Fibroblast of pulmonary artery (primary cell): ENCODE results near the gene MPIG6B.
A peak's percentile ranks its signal among the peaks of the same experiment; 100 is the strongest.

Source experiments
- DNase-seq: peaks from one replicate; pipeline ENCODE4 v3.0.0-alpha.2; 2010; ENCODE audit warnings: low read depth
- H3K4me3 ChIP-seq: replicated peaks from 2 replicates; pipeline ENCODE4 v1.5.1; 2011; ENCODE audit warnings: low read depth, mild to moderate bottlenecking, control low read depth, low read length, moderate library complexity
- TF ChIP-seq, protein P1 (sequence below): IDR thresholded peaks from 2 replicates; pipeline ENCODE4 v1.5.1; 2011; ENCODE audit warnings: mild to moderate bottlenecking, control low read depth, low read length, inconsistent platforms; ENCODE audit errors: missing control alignments

Gene MPIG6B

DNA sequence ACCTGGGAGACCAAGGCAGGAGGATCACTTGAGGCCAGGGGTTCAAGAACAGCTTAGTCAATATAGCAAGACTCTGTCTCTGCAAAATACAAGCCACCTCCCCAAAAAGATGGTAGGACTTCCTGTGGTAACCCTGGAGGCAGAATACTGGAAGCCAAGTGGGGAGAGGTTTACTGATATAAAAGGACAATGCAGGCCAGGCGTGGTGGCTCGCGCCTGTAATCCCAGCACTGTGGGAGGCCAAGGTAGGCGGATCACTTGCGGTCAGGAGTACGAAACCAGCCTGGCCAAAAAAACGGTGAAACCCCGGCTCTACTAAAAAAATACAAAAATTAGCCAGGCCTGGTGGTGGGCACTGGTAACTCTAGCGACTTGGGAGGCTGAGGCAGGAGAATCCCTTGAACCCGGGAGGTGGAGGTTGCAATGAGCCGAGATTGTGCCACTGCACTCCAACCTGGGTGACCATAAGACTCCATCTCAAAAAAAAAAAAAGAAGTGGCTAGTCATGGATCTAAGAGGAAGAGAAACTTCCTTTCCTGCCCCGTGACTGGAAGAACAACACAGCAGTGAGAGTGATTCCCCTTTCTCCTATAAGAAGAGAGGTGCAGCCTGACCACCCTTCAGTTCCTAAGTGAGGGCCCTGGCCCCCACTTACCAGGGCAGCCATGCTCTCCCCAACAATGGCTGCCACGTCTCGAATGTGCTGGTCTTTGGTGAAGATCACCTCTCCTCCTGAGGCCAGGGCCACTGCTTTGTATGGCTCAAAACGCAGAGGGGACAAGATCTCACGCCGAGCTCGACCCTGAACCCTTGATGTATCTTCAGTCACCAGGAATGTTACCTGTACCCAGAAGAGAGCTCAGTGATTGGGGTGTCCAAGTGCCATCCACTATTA, 45.4 kb downstream of the MPIG6B start:
- TF ChIP-seq, protein P1, sequence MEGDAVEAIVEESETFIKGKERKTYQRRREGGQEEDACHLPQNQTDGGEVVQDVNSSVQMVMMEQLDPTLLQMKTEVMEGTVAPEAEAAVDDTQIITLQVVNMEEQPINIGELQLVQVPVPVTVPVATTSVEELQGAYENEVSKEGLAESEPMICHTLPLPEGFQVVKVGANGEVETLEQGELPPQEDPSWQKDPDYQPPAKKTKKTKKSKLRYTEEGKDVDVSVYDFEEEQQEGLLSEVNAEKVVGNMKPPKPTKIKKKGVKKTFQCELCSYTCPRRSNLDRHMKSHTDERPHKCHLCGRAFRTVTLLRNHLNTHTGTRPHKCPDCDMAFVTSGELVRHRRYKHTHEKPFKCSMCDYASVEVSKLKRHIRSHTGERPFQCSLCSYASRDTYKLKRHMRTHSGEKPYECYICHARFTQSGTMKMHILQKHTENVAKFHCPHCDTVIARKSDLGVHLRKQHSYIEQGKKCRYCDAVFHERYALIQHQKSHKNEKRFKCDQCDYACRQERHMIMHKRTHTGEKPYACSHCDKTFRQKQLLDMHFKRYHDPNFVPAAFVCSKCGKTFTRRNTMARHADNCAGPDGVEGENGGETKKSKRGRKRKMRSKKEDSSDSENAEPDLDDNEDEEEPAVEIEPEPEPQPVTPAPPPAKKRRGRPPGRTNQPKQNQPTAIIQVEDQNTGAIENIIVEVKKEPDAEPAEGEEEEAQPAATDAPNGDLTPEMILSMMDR, result no peak
- H3K4me3 ChIP-seq, result no peak overlapping the region
- no peak for DNase-seq

DNA sequence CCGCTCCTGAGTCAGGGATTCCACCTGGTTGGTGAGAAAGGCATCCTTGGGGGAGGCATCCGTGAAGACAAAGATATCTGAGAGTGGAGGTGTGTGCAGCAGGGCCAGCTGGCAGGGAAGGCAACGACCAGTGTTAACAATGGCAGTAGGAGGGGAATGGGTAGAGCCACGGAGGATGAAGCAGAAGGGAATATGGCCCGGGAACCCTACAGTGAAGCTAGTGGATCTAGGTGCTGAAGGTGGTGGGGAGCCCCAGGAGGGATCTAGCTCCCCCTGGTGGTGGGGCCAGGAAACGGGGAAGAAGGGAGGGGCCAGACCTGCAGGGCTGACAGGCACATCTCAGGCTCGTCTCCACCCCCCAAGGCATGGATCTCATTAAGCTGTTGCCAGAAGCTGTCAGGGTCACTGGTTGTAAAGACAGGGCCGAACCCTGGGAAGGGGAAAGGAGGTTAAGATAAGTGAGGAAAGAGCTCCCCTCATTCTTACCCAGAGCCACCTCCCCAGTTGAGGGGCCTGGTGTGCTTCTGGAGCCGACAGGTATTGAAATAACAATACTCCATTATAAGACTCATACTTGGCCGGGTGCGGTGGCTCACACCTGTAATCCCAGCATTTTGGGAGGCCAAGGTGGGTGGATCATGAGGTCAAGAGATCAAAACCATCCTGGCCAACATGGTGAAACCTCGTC, 46.7 kb downstream of the MPIG6B start:
- TF ChIP-seq, protein P1, result peak; percentile 81
- DNase-seq, result peak; percentile 64
- H3K4me3 ChIP-seq, result no peak overlapping the region

DNA sequence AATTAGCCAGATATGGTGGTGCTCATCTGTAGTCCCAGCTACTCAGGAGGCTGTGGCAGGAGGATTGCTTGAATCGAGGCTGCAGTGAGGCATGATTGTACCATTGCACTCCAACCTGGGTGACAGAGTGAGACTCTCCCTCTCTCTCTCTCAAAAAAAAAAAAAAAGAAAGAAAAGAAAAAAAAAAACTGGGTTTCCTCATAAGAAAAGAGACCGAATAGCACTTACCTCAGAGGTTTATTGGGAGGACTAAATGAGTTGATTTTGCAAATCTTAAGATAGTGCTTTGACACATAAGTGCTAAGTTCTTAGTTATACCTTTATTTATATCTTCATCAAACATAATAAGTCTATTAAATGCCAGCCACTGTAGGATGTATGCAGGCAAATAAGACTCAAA, 47.7 kb downstream of the MPIG6B start:
- no peak overlapping the region for H3K4me3 ChIP-seq
- TF ChIP-seq, protein P1, result no peak
- DNase-seq, result no peak

DNA sequence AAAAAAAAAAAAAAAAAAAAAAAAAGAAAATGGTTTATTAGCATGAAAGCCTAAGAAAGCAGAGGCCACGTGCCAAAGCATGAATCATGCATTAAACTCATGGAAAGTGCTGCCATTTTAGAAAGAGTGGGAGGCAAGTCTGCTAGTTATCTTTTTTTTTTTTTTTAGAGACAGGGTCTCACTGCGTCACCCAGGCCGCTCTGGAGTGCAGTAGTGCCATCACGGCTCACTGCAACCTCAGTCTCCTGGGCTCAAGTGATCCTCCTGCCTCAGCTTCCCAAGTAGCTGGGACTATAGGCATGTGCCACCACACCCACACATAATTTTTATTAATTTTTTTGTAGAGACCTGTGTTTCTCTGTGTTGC, 48.8 kb downstream of the MPIG6B start:
- peak; percentile 45 for DNase-seq
- H3K4me3 ChIP-seq, result no peak overlapping the region
- TF ChIP-seq, protein P1, result no peak

DNA sequence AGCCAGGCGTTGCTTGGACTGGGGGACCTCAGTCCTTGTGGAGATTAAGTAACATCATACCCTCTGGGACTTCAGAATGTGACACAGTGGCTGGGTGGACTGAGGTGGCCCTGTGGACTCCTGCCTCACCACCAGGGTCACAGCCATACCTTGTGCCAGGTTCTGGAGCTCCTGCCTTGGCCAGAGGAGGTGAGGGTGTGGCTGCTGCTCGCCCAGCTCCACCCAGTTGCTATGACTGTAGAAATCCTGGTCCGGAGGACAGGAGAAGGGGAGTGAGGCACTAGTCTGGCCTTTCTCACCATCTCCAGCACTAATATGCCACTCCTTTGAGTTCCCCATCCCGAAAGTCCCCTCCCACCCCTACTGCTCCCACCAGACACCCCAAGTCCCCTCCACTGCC, 52.0 kb downstream of the MPIG6B start:
- TF ChIP-seq, protein P1, result no peak
- H3K4me3 ChIP-seq, result no peak overlapping the region
- no peak for DNase-seq

DNA sequence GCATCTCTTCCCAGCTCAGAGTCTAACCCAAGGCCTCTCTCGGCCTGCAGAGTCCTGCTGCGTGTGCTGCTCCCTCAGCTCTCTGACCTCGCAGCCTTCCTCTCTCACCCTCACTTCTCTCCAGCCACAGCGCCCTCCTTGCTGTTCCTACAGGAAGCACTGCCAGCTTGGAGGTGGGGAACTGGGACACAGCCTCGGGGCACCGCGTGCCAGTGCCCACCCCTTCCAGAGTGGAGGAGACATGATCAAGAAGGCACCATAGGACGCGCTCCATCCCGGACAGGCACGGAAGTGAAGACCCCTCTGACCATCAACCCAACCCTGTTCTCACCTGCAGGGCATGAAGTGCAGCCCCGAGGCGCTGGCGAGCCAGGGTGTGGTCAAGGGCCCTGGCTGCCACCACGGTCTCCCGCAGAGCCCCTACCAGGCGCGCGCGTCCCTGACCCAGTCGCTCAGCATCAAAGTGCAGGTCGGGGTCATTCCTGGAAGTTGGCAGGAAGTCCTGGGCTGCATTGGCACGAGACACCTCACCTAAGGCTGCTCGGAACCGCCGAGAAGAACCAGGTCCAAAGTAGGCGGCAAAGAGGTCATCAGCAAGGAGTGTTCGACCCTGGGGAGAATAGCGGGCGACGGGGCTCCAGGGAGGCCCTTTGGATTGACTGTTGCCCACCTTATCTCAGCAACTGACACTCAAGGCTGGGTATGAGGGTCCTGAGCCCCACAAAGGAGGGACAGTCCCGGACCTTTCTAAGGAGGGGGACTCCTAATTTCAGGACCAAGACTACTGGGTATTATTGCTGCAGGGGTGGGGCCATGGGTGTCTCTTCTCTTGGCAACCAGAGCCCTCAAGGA, 52.7 kb downstream of the MPIG6B start:
- no peak for DNase-seq
- no peak overlapping the region for H3K4me3 ChIP-seq
- TF ChIP-seq, protein P1, result no peak
